OCI-LY3 (cell line): ENCODE results near the gene OTOA.

Experiments
- H2AFZ ChIP-seq: fragments of 200-600, 300-600 bp; shearing (Covaris generic); 2 replicates; pipeline ENCODE4 v1.6.0; 2014; ENCODE audit warnings: antibody characterized with exemption, low read depth, low read length
- H3K27ac ChIP-seq: fragments of 200-600, 300-600 bp; sonication (generic); 2 replicates; pipeline ENCODE4 v1.5.1; 2014; ENCODE audit warnings: mild to moderate bottlenecking, low read length, moderate library complexity, mixed read lengths
- H3K27me3 ChIP-seq: fragments of 200-600, 300-600 bp; sonication (generic); 2 replicates; pipeline ENCODE4 v1.6.1; 2014; ENCODE audit warnings: low read depth, low read length, mixed read lengths
- H3K36me3 ChIP-seq: fragments of 200-600, 300-600 bp; sonication (generic); replicated peaks from 2 replicates; pipeline ENCODE3; 2014; ENCODE audit warnings: low read depth, low read length, mixed read lengths
- H3K4me1 ChIP-seq: fragments of 300-600, 200-600 bp; sonication (generic); 2 replicates; pipeline ENCODE4 v1.6.1; 2014; ENCODE audit warnings: low read length, mixed read lengths
- H3K4me2 ChIP-seq: fragments of 200-600, 300-600 bp; sonication (generic); 2 replicates; pipeline ENCODE4 v1.6.1; 2014; ENCODE audit warnings: low read length, mixed read lengths
- H3K4me3 ChIP-seq: fragments of 300-600, 200-600 bp; sonication (generic); 2 replicates; pipeline ENCODE4 v1.5.1; 2014; ENCODE audit warnings: antibody characterized with exemption, mild to moderate bottlenecking, low read length, moderate library complexity
- H3K79me2 ChIP-seq: fragments of 300-600, 200-600 bp; shearing (Covaris generic); 2 replicates; pipeline ENCODE4 v1.6.1; 2014; ENCODE audit warnings: mild to moderate bottlenecking, low read length, mixed read lengths
- H3K9ac ChIP-seq: fragments of 300-600, 200-600 bp; shearing (Covaris generic); 2 replicates; pipeline ENCODE4 v1.6.0; 2014; ENCODE audit warnings: mild to moderate bottlenecking, low read length, moderate library complexity
- H3K9me3 ChIP-seq: fragments of 200-600, 300-600 bp; shearing (Covaris generic); 2 replicates; pipeline ENCODE4 v1.6.1; 2014; ENCODE audit warnings: low read length, mixed read lengths; ENCODE audit not compliant: insufficient read depth
- H4K20me1 ChIP-seq: fragments of 200-600, 300-600 bp; sonication (generic); 2 replicates; pipeline ENCODE4 v1.6.1; 2016; ENCODE audit warnings: low read length, mixed read lengths; ENCODE audit not compliant: insufficient read depth
- EZH2phosphoT487 ChIP-seq: fragments of 200-600 bp; shearing (Covaris generic); IDR thresholded peaks from 2 replicates; pipeline ENCODE4 v1.6.1; 2018; ENCODE audit warnings: antibody characterized with exemption, mixed run types, low read depth
- TF ChIP-seq, protein P1 (sequence below): fragments of 200-600, 300-600 bp; sonication (generic); IDR thresholded peaks from 2 replicates; pipeline ENCODE4 v1.5.1; 2014; ENCODE audit warnings: antibody characterized with exemption, low read length, low read depth

Gene OTOA

DNA sequence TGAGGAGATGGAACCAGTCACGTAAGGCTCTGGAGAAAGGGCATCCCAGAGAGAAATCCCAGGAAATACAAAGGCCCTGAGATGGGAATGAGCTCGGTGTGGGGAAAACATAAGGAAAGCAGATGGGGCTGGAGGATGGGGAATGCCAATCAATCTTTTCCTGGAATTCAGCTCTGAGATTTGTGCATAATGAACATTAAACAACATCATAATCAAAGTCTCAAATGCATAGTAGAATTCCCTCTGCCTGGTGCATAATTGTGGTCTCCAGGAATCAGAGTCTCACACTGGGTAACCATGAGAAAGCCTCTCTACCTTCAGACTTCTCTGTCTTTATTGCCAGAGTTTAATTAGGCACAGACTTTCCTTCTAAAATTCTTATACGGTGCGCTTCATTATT, 30.8 kb downstream of the OTOA start:
- H3K4me1 ChIP-seq, result no peaks in the 10 kb centered on the region
- no peak overlapping the region for H3K27ac ChIP-seq
- H3K4me2 ChIP-seq, result no peak overlapping the region
- TF ChIP-seq EZH2phosphoT487, result no peak
- TF ChIP-seq, protein P1, sequence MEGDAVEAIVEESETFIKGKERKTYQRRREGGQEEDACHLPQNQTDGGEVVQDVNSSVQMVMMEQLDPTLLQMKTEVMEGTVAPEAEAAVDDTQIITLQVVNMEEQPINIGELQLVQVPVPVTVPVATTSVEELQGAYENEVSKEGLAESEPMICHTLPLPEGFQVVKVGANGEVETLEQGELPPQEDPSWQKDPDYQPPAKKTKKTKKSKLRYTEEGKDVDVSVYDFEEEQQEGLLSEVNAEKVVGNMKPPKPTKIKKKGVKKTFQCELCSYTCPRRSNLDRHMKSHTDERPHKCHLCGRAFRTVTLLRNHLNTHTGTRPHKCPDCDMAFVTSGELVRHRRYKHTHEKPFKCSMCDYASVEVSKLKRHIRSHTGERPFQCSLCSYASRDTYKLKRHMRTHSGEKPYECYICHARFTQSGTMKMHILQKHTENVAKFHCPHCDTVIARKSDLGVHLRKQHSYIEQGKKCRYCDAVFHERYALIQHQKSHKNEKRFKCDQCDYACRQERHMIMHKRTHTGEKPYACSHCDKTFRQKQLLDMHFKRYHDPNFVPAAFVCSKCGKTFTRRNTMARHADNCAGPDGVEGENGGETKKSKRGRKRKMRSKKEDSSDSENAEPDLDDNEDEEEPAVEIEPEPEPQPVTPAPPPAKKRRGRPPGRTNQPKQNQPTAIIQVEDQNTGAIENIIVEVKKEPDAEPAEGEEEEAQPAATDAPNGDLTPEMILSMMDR, result no peak
- no peaks in the 10 kb centered on the region for H4K20me1 ChIP-seq
- no peak overlapping the region for H3K4me3 ChIP-seq
- peaks cover 18% of the 10 kb centered on the region for H3K27me3 ChIP-seq
- no peaks in the 10 kb centered on the region for H3K36me3 ChIP-seq
- H3K79me2 ChIP-seq, result no peaks in the 10 kb centered on the region
- no peak overlapping the region for H3K9ac ChIP-seq
- no peak overlapping the region for H2AFZ ChIP-seq
- H3K9me3 ChIP-seq, result no peaks in the 10 kb centered on the region

DNA sequence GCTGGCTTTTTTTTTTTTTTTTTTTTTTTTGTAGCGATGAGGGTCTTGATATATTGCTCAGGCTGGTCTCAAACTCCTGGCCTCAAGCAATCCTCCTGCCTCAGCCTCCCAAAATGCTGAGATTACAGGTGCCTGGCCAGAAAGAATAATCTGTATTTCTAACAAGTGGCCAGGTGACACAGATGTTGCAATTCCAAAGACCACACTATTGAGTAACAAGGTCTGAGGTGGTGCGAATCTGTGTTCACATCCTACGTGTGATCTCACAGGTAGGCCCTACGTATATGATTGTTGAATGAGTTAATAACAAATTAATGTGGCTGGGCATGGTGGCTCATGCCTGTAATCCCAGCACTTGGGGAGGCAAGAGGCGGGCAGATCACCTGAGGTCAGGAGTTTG, 33.3 kb downstream of the OTOA start:
- Histone ChIP-seq H3K4me2 (no peak overlapping the region), H3K79me2 (no peaks in the 10 kb centered on the region)
- TF ChIP-seq EZH2phosphoT487, result no peak

DNA sequence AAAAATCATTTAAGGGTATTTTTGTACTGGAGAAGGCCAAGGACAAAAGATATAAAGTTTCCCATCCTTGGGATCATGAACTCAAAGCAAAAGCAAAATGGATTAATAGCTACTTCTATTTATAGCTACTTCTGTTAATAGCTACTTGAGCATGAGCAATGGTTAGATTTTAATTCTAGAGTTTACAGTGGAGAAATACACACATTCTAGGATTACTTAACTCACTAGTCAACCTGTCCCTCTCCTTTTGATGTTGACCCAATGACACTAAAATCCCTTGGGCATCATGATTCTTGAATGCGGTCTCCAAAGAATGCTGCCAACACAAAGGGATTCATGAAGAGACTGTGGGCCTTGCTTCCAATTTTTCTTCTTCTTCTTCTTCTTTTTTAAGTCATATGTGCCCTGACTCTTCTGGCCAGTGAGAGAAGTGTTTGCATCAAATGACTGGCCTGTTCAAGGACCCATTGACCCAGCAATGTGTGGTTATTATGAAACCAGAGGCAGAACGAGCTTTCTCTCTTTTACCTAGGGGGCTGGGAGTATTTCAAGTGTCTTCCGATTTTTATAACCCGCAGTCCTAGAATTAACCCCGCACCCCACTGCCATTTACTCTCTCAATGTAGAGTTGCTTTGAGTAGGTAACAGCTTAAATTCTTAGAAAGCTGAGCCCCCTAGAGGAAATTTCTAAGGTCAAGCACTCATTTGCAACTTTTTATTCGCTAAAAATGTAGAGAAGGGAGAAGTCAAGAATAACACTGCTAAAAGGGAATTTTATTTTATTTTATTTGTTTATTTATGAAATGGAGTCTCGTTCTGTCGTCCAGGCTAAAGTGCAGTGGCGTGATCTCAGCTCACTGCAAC, 34.6 kb downstream of the OTOA start:
- no peaks in the 10 kb centered on the region for H4K20me1 ChIP-seq
- H3K27ac ChIP-seq, result no peak overlapping the region
- TF ChIP-seq EZH2phosphoT487, result no peak
- TF ChIP-seq, protein P1, result peak; percentile 46
- H3K9ac ChIP-seq, result no peak overlapping the region
- H3K9me3 ChIP-seq, result no peaks in the 10 kb centered on the region
- no peak overlapping the region for H3K4me3 ChIP-seq
- H3K4me1 ChIP-seq, result peaks cover 9% of the 10 kb centered on the region
- no peak overlapping the region for H3K4me2 ChIP-seq
- no peaks in the 10 kb centered on the region for H3K36me3 ChIP-seq
- no peaks in the 10 kb centered on the region for H3K79me2 ChIP-seq
- H3K27me3 ChIP-seq, result peaks cover 28% of the 10 kb centered on the region
- no peak overlapping the region for H2AFZ ChIP-seq

More for the DNA sequence above, 33.3 kb downstream of the OTOA start:
- Histone ChIP-seq H3K4me3 (no peak overlapping the region), H2AFZ (no peak overlapping the region), H3K36me3 (no peaks in the 10 kb centered on the region), H3K9me3 (no peaks in the 10 kb centered on the region), H4K20me1 (no peaks in the 10 kb centered on the region), H3K4me1 (peaks cover under 1% of the 10 kb centered on the region; the same call in 1 of the 2 replicates), H3K9ac (no peak overlapping the region), H3K27ac (no peak overlapping the region), H3K27me3 (peaks cover 22% of the 10 kb centered on the region)

GRCh38 chr16:21701271-21701670, 37.5 kb downstream of the OTOA start:
- Histone ChIP-seq H2AFZ (no peak overlapping the region), H4K20me1 (no peaks in the 10 kb centered on the region), H3K4me2 (no peak overlapping the region), H3K27ac (no peak overlapping the region), H3K4me3 (no peak overlapping the region), H3K79me2 (no peaks in the 10 kb centered on the region), H3K4me1 (peaks cover 18% of the 10 kb centered on the region), H3K36me3 (no peaks in the 10 kb centered on the region), H3K9me3 (no peaks in the 10 kb centered on the region), H3K27me3 (peaks cover 21% of the 10 kb centered on the region), H3K9ac (no peak overlapping the region)
- TF ChIP-seq EZH2phosphoT487, result no peak
- TF ChIP-seq, protein P1, result no peak
